H1 (cell line): Measurements from ENCODE around the gene SMAD6. TPM values are rescaled to one million over a fixed set of nuclear protein-coding genes. Genes with fewer than 3 reads are reported as not detected.

Source experiments
- CTCF ChIA-PET: fragments of 300-600 bp; sonication (Branson Sonifier 250); formaldehyde crosslinking; loops from one replicate; lab custom pipeline; 2021; ENCODE audit not compliant: partially characterized antibody; lab: Charles Lee
- POLR2A ChIA-PET: fragments of 300-600 bp; sonication (Branson Sonifier 250); formaldehyde crosslinking; loops from one replicate; lab custom pipeline; 2021; ENCODE audit warnings: inconsistent platforms; ENCODE audit not compliant: partially characterized antibody; lab: Charles Lee
- DNase-seq, 2 experiments: peaks; one replicate each; pipeline versions ENCODE4 v3.0.0 to v3.0.0-alpha.2; 2010 to 2022; ENCODE audit warnings: low spot score in 2 of 2, low read depth in 1 of 2, mixed read lengths in 1 of 2
- FAIRE-seq: peaks from 2 replicates; lab custom pipeline; 2011; peaks lifted over from hg19 to GRCh38; lab: Jason Lieb, UNC
- H2AFZ ChIP-seq: 2 replicates; pipeline ENCODE4 v1.8.1; 2012; ENCODE audit warnings: low read length, inconsistent platforms
- H2AK5ac ChIP-seq: 2 replicates; pipeline ENCODE4 v1.6.1; 2013; ENCODE audit warnings: low read depth, low read length
- H2BK120ac ChIP-seq: replicated peaks from 2 replicates; pipeline ENCODE3; 2013; ENCODE audit warnings: low read depth, low read length, inconsistent platforms
- H2BK12ac ChIP-seq: 2 replicates; pipeline ENCODE4 v1.6.1; 2013; ENCODE audit warnings: low read depth, low read length
- H2BK15ac ChIP-seq: 2 replicates; pipeline ENCODE4 v1.6.1; 2013; ENCODE audit warnings: low read length
- H2BK20ac ChIP-seq: 2 replicates; pipeline ENCODE4 v1.6.1; 2013; ENCODE audit warnings: low read length
- H2BK5ac ChIP-seq: 2 replicates; pipeline ENCODE4 v1.6.1; 2013; ENCODE audit warnings: low read depth, low read length
- H3K14ac ChIP-seq: 2 replicates; pipeline ENCODE4 v1.6.1; 2013; ENCODE audit warnings: inconsistent platforms; ENCODE audit not compliant: insufficient read length
- H3K18ac ChIP-seq: 2 replicates; pipeline ENCODE4 v1.6.1; 2013; ENCODE audit warnings: low read length; ENCODE audit errors: extremely low read depth
- H3K23ac ChIP-seq: 2 replicates; pipeline ENCODE4 v1.6.1; 2013; ENCODE audit warnings: inconsistent platforms; ENCODE audit not compliant: insufficient read length
- H3K23me2 ChIP-seq: 2 replicates; pipeline ENCODE4 v1.6.1; 2013; ENCODE audit warnings: low read depth, low read length
- H3K27ac ChIP-seq: 2 replicates; pipeline ENCODE4 v1.6.1; 2011; ENCODE audit warnings: low read depth, low read length, inconsistent platforms
- H3K27me3 ChIP-seq, 4 experiments: replicated peaks in 1 of 4; 1 replicate in 1 of 4; 2 replicates in 3 of 4; pipeline versions ENCODE4 v1.6.1 to v1.8.1; 2011 to 2013; ENCODE audit warnings: low read length in 3 of 4, mild to moderate bottlenecking in 3 of 4, inconsistent platforms in 2 of 4, mixed read lengths in 2 of 4, moderate library complexity in 1 of 4; ENCODE audit not compliant: control insufficient read depth in 3 of 4, insufficient read depth in 3 of 4; ENCODE audit errors: extremely low read depth in 1 of 4
- H3K36me3 ChIP-seq, 4 experiments: 2 replicates each; pipeline versions ENCODE4 v1.6.1 to v1.8.1; 2011 to 2013; ENCODE audit warnings: mild to moderate bottlenecking in 4 of 4, low read length in 3 of 4, moderate library complexity in 2 of 4, control low read depth in 1 of 4, inconsistent platforms in 1 of 4; ENCODE audit not compliant: insufficient read depth in 4 of 4, control insufficient read depth in 2 of 4
- H3K4ac ChIP-seq: replicated peaks from 2 replicates; pipeline ENCODE3; 2013; ENCODE audit warnings: low read length, low read depth, mixed read lengths, inconsistent platforms; ENCODE audit not compliant: insufficient read length
- H3K4me1 ChIP-seq, 4 experiments: replicated peaks in 1 of 4; 1 replicate in 1 of 4; 2 replicates in 3 of 4; pipeline versions ENCODE4 v1.6.1 to v1.8.1; 2011 to 2013; ENCODE audit warnings: low read length in 3 of 4, inconsistent platforms in 2 of 4, mixed read lengths in 1 of 4; ENCODE audit not compliant: insufficient read depth in 4 of 4, control insufficient read depth in 3 of 4
- H3K4me2 ChIP-seq, 2 experiments: 2 replicates each; pipeline versions ENCODE4 v1.6.1 to v1.8.1; 2011 to 2013; ENCODE audit warnings: low read depth in 2 of 2, low read length in 2 of 2, control low read depth in 1 of 2, inconsistent platforms in 1 of 2, mild to moderate bottlenecking in 1 of 2; ENCODE audit not compliant: insufficient read depth in 1 of 2
- H3K4me3 ChIP-seq, 4 experiments: fragments of 200-600, 300-600 bp in 1 of 4; sonication (generic), shearing (Covaris generic), sonication (Bioruptor Twin) in 1 of 4; 2 replicates each; pipeline versions ENCODE4 v1.5.1 to v1.8.1; 2011 to 2016; ENCODE audit warnings: low read length in 4 of 4, low read depth in 3 of 4, control low read depth in 2 of 4, inconsistent platforms in 2 of 4, mild to moderate bottlenecking in 2 of 4, mixed read lengths in 1 of 4, moderate library complexity in 1 of 4; ENCODE audit not compliant: insufficient read depth in 2 of 4; ENCODE audit errors: extremely low read depth in 1 of 4
- H3K56ac ChIP-seq: replicated peaks from 2 replicates; pipeline ENCODE3; 2013; ENCODE audit warnings: low read depth, mild to moderate bottlenecking, mixed read lengths, low read length, inconsistent platforms; ENCODE audit not compliant: insufficient read length
- H3K79me1 ChIP-seq: 2 replicates; pipeline ENCODE4 v1.6.1; 2013; ENCODE audit warnings: low read depth, low read length, control low read depth
- H3K79me2 ChIP-seq, 2 experiments: 2 replicates each; pipeline versions ENCODE4 v1.6.1 to v1.8.1; 2012 to 2013; ENCODE audit warnings: low read length in 2 of 2, mild to moderate bottlenecking in 2 of 2, inconsistent platforms in 1 of 2; ENCODE audit not compliant: insufficient read depth in 2 of 2, control insufficient read depth in 1 of 2
- H3K9ac ChIP-seq, 4 experiments: replicated peaks in 1 of 4; 1 replicate in 1 of 4; 2 replicates in 3 of 4; pipeline versions ENCODE4 v1.6.1 to v1.8.1; 2011 to 2013; ENCODE audit warnings: low read depth in 3 of 4, low read length in 3 of 4, control low read depth in 2 of 4, mild to moderate bottlenecking in 2 of 4, moderate library complexity in 2 of 4, inconsistent platforms in 1 of 4; ENCODE audit errors: extremely low read depth in 1 of 4
- H3K9me3 ChIP-seq, 2 experiments: 2 replicates each; pipeline versions ENCODE4 v1.6.1 to v1.8.1; 2012 to 2013; ENCODE audit warnings: mild to moderate bottlenecking in 2 of 2, moderate library complexity in 2 of 2, control low read depth in 1 of 2, inconsistent platforms in 1 of 2, low read depth in 1 of 2, low read length in 1 of 2, mixed read lengths in 1 of 2; ENCODE audit not compliant: insufficient read depth in 2 of 2
- H4K20me1 ChIP-seq, 2 experiments: replicated peaks in 1 of 2; 2 replicates each; pipeline versions ENCODE3 to v1.8.1; 2011 to 2013; ENCODE audit warnings: inconsistent platforms in 2 of 2, low read length in 2 of 2, mild to moderate bottlenecking in 1 of 2; ENCODE audit not compliant: insufficient read depth in 2 of 2, control insufficient read depth in 1 of 2
- H4K5ac ChIP-seq: 2 replicates; pipeline ENCODE4 v1.6.1; 2013; ENCODE audit warnings: low read length, low read depth, mixed read lengths, inconsistent platforms; ENCODE audit not compliant: insufficient read length
- H4K8ac ChIP-seq: 2 replicates; pipeline ENCODE4 v1.8.0; 2013; ENCODE audit warnings: mild to moderate bottlenecking, moderate library complexity, low read length, inconsistent platforms; ENCODE audit not compliant: insufficient read depth; ENCODE audit errors: extremely low read depth
- H4K91ac ChIP-seq: replicated peaks from 2 replicates; pipeline ENCODE3; 2013; ENCODE audit warnings: low read length, mixed read lengths, inconsistent platforms; ENCODE audit not compliant: insufficient read length
- RBBP5 ChIP-seq: IDR thresholded peaks from 2 replicates; pipeline ENCODE4 v1.7.1; 2012; ENCODE audit warnings: low read depth, mild to moderate bottlenecking, inconsistent platforms, low read length, moderate library complexity, borderline replicate concordance
- RNF2 ChIP-seq: fragments of 200-900, 300-1000 bp; sonication (generic); IDR thresholded peaks from 2 replicates; pipeline ENCODE4 v1.7.1; 2016; ENCODE audit warnings: borderline replicate concordance, low read depth, mild to moderate bottlenecking, antibody characterized with exemption, low read length; ENCODE audit not compliant: poor library complexity, severe bottlenecking; ENCODE audit errors: missing control alignments
- WGBS, 2 experiments: shearing (Covaris generic) in 1 of 2; methylation state at CpG; one replicate each; pipeline versions ENCODE4 v1.1.6 to v1.1.7; 2013 to 2015; ENCODE audit warnings: low lambda C conversion rate in 2 of 2, mixed read lengths in 2 of 2, inconsistent platforms in 1 of 2, low coverage in 1 of 2, missing lambda C conversion rate in 1 of 2; ENCODE audit not compliant: insufficient replicate concordance in 2 of 2, insufficient coverage in 1 of 2, insufficient read length in 1 of 2; ENCODE audit errors: extremely low coverage in 1 of 2, missing lambda C conversion rate in 1 of 2; 5-methylcytosine and 5-hydroxymethylcytosine counted together
- polyA plus RNA-seq, 7 experiments: library from polyadenylated mRNA; depleted of rRNA in 3 of 7; stranded (reverse) in 5 of 7; unstranded in 2 of 7; fragments of >200 nt in 5 of 7; fragments of 200-250 nt in 2 of 7; gene quantifications; 1 replicate in 5 of 7; 2 replicates in 1 of 7; 4 replicates in 1 of 7; pipeline versions ENCODE4 v1.2.1 to v1.2.3, GENCODE V29; 2011 to 2013; ENCODE audit warnings: missing spikeins in 2 of 7, mixed read lengths in 2 of 7
- total RNA-seq: library from RNA; stranded (reverse); fragmentation: NEBNext Ultra II Directional; extraction: Animal tissue kit (Norgen Biotek cat#: 25700); gene quantifications from 2 replicates; pipeline ENCODE4 v1.2.1, GENCODE V29; 2021

The SMAD6 gene
- total and polyA plus RNA-seq, 2 of the 8 experiments (the other 6 are each of a cell fraction or from before 2014, with no cell fraction given) = 1.8 to 7.0 TPM

- H3K23ac ChIP-seq = no peak overlapping the region
- no peaks in the 10 kb centered on the region for H3K36me3 ChIP-seq
- ChIA-PET CTCF (interaction anchor here (2.9 to 3.5 kb wide), 2 partner anchors 12 to 17 kb away, joined by 10 to 21 read pairs; no protein-coding TSS in a partner anchor), POLR2A (no interaction called here)
- no peak overlapping the region for H2BK15ac ChIP-seq
- H3K79me2 ChIP-seq = no peaks in the 10 kb centered on the region
- H3K4me3 ChIP-seq = no peak overlapping the region
- no peak overlapping the region for H4K5ac ChIP-seq
- H4K20me1 ChIP-seq = no peaks in the 10 kb centered on the region
- DNase-seq (no peak), FAIRE-seq (no peak)
- 86% methylated on average over 2 of the region's 2 CpGs; no CpG with 5 or more reads in 1 of the 2 experiments for WGBS, 2 experiments
- H3K14ac ChIP-seq = no peak overlapping the region
- no peak overlapping the region for H3K27ac ChIP-seq
- no peak overlapping the region for H3K4ac ChIP-seq
- no peak overlapping the region for H4K91ac ChIP-seq
- H4K8ac ChIP-seq = no peak overlapping the region
- H3K23me2 ChIP-seq = no peaks in the 10 kb centered on the region
- H3K27me3 ChIP-seq = no peaks in the 10 kb centered on the region; a peak in 1 of 7 replicates
- H2AK5ac ChIP-seq = no peak overlapping the region
- H3K79me1 ChIP-seq = no peaks in the 10 kb centered on the region
- no peak overlapping the region for H2AFZ ChIP-seq
- H3K4me1 ChIP-seq = peaks cover 6 to 10% (median 9%) of the 10 kb centered on the region in 4 experiments
- H3K18ac ChIP-seq = no peak overlapping the region
- H3K4me2 ChIP-seq = no peak overlapping the region
- peaks cover 3 to 7% of the 10 kb centered on the region in 2 experiments; a peak in 1 of 4 replicates for H3K9me3 ChIP-seq
- no peak overlapping the region; the same call in 1 of the 2 replicates for H2BK20ac ChIP-seq
- no peak overlapping the region for H2BK5ac ChIP-seq
- no peak overlapping the region for H3K56ac ChIP-seq
- no peak overlapping the region for H3K9ac ChIP-seq
- no peak overlapping the region for H2BK120ac ChIP-seq
- no peak overlapping the region for H2BK12ac ChIP-seq
- TF ChIP-seq RBBP5 (no peak), RNF2 (no peak)
Observed at GRCh38 chr15:66681395-66681794, 20.6 kb upstream of the SMAD6 start.
